Measurements from ENCODE around the gene PTPRT.

Gene PTPRT

GRCh38 chr20:42352096-42352495 lies 837.6 kb downstream of the PTPRT start:
- DNase-seq: no peak

- DNase-seq: no peak
These were observed 839.2 kb downstream of the PTPRT start for GRCh38 chr20:42350521-42350920.

GRCh38 chr20:42346189-42347170 lies 843.2 kb downstream of the PTPRT start:
- no peak for DNase-seq

DNA sequence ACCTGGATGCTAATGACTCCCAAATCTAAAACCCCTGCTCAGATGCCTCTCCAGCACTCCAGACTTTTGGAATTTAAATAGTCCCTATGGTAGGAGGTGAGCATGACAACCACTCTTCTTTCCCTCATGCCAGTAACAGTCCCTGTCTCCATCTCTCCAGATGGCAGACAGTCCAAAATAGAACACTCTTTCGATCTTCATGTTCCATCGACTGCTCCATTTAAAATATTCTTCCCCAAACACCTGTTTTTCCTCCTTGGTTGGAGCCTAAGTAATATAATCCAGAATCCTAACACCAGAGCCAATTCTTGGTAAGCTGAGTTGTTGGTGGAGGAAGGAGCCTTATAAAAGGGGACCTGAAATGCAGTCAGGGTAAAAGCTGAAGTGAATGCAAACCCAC lies 848.1 kb downstream of the PTPRT start:
- DNase-seq: no peak

GRCh38 chr20:42340368-42340767 lies 849.3 kb downstream of the PTPRT start:
- DNase-seq: no peak

DNA sequence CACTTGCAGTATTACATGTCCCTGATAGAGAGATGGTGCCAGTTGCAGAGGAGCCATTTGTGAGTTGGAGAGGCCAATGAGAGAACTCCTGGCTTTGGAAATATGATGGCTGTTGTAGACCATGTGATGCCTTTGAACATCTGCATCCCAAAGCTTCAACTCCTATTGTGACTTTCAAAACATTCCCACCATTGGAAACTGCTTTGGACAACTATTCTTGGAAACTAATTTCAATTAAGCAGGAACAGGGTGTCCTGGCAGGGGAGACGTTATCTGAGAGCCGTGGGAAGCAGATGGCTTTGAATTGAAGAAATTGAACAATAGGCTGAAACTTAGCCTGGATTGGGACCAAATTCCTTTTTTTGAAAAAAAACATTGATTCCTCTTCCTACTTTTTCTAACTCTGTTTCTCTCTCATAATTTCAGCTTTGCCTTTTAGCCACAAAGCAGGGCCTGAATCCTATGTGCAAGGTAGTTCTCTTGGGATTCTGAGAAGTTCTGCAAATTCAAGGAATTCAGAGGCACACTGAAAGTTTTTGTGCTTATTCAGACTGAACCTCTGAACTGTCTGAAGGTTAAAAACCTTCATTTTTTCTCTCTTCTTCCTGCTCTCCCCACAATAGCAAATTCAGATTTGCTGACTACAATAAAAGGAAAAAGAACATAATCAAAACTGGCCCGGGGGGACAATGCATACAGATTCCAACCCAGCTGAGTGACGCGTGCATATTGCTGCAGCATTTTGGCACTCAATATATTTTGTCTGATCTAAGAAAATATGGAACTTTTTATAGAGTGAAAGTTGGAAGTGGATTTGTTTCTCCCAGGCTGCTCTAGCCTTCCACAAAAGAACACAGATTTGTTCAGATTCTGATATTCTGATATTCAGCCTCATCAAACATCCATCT lies 851.2 kb downstream of the PTPRT start:
- DNase-seq: no peak

DNA sequence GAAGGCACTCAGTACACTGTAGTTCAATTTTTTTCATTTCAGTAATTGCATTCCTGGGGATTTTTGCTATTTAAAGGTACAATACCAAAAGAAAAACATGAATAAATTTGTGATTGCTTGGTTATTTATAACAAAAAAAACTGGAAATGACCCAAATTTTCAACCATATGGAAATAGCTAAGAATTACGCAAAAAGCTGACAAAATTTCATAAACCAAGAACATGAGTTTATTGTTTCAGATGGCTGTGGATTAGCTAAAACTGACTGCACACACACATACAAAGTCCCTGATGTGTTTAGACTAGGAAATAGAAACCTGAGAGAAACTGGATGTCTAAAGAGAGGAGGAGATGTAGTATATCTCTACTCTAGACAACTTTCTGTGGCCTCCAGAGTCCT lies 853.1 kb downstream of the PTPRT start:
- no peak for DNase-seq

DNA sequence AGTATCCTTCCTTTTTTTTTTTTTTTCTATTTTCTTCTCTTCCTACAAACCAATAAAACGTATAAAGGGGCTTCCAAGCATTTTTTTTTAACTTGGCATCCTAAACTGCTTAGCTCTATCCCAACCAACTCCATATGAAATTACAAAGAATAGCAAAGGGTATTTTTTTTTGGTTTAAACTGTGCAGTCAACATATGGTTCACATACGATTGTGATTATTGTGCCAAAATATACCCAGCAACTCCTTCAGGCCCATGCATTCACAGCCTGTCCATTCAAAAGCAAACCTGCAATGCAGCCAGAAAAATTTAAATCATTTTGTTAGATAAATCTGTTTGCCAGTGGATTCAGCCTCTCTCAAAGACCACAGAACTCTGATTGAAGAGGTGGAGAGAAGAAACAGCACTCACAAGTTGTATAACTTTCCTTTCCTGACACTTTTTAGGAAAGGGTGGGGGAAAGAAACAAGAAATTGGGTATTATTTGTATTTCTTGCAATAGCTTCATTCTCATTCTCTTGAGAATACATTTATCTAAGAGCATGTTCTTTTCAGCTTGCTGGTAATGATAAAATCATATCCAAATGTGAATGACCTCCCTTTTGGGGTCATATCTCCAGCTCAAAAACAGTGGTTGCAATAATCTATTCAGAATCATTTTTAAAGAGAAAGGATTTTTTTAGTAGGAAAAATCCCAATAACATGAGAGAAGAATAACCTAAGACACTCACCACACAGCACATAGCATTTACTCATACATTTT lies 870.3 kb downstream of the PTPRT start:
- no peak for DNase-seq

GRCh38 chr20:42313704-42314103 lies 876.0 kb downstream of the PTPRT start:
- DNase-seq: no peak

DNA sequence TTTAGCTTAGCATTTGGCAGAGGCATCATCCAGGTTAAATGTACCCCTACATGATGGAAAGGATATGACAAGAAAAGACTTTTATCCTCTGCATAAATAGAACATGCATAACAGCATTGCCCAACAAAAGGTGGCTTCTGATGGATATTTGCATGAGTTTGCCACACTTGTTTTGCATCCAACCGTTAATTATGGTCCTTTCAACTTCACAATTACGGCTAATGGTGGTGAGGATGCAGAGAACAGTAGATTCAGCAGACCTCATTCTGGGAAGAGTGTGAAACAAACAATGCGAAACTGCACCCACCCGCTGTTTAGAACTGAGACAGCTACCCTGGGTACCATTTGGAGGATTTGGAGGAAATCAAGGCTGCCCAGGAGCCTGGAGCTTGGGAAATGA lies 880.7 kb downstream of the PTPRT start:
- no peak for DNase-seq

DNA sequence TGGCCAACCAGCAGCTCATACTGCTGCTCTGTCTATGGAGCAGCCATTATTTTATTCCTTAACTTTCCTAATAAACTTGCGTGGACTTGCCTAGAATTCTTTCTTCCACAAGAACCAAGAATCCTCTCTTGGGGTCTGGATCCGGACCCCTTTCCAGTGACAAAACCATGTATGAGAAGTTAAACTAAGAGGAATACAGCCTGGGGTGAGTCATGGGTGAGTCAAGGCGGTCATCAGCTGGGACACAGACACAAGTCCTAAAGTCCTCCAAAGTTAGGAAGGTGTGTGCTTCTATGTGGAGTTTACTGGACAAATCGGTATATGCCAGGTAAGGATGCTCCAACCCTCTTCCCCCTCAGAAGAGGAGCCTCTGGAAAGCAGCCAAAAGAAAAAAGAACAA lies 881.5 kb downstream of the PTPRT start:
- no peak for DNase-seq

DNA sequence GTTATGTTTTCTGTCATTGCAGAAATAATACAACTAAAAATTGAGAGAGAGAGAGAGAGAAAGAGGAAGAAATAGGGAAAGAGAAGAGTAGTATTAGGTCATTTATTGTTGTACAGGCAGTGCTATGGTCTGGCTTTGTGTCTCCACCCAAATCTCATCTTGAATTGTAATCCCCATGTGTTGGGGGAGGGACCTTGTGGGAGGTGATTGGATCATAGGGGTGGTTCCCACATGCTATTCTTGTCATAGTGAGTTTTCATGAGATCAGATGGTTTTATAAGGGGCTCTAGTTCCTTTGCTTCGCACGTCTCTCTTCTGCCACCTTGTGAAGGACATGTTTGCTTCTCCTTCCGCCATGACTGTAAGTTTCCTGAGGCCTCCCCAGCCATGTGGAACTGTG lies 894.1 kb downstream of the PTPRT start:
- no peak for DNase-seq

- no peak for DNase-seq
These were observed 894.7 kb downstream of the PTPRT start for GRCh38 chr20:42294976-42295375.

DNA sequence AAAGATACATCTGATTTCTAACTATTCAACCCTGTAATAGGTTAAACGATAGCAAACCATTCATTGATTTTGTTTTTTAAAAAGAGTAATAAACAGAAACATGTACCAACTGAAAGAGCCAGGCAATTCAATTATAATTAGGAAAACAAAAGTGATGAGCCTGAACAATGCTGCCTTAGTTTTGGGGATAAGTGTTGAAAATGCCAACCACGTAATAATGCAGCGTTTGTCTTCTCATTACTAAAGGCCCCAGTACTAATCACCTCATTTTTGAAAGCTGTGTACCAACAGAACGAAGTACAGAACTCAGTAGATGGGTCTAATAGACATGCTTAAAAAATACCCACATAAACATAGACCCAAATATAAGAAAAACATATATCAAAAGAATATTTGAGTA lies 907.9 kb downstream of the PTPRT start:
- DNase-seq: no peak

- no peak for DNase-seq
These were observed 912.7 kb downstream of the PTPRT start for GRCh38 chr20:42276718-42277602.

DNA sequence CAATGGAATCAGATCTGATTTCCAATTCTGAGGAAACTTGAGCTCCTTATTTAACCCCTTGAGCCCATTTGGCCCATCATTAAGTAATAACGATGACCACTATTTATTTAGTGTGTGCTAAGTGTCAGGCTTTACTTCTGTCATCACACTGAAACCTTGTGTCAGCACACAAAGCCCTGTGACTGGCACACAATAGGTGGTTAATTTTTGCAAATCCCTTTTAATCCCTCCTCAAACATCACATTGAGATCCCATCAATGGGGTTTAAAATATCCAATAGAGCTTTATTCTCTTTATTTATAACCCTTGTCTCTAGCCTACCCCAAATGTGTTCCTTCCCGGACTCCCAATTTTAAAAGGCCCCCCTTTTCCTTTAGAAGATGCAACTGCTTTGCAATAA lies 914.7 kb downstream of the PTPRT start:
- DNase-seq: no peak

GRCh38 chr20:42272516-42272915 lies 917.2 kb downstream of the PTPRT start:
- DNase-seq: no peak

DNA sequence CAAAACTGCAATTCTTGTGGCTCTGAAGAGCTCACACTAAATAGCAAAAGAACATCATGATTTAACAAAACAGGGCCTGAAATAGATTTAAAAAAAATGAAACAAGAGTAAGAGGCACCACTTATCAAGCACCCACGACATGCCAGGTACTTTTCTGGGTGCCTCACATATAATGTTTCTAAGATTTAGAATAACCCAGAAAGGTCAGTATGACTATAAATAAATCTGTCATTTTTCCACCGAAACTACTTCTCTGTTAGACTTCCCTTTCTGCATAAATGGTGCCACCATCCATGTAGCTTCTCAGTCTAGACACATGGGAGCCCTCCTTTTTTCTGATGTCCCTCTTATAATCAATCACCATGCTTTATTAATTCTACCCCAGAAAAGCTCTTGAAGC lies 919.2 kb downstream of the PTPRT start:
- no peak for DNase-seq

DNA sequence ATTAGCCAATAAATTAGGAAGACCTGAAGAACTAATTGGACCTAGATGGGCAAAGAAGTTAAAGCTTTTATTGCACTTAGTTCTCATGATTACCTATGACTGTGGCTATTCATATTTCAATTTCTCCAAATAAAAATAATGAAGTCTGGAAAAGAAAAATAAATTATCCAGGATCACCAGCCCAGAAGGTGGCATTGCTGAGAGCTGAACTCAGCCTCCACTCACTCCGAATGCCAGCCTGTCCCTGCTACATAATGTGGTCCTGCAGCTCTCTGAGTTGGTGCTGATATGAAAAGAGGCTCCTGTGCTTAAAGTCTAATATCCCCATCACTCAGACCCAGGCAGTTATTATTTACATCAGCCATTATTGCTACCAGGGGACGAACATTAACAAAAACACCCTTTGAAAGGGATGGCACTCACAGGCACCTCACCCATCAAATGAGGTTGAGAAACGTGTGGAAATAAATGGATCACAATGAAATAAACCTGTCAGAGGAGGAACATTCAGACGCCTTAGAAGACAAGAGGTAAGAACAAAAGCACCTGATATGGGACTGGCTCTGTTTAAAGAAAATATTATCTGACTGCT lies 921.8 kb downstream of the PTPRT start:
- no peak for DNase-seq

GRCh38 chr20:42261766-42262270 lies 927.9 kb downstream of the PTPRT start:
- DNase-seq: no peak

- DNase-seq: no peak
These were observed 929.5 kb downstream of the PTPRT start for GRCh38 chr20:42260184-42260583.
